Measurements from ENCODE around the gene AQP12A.

DNA sequence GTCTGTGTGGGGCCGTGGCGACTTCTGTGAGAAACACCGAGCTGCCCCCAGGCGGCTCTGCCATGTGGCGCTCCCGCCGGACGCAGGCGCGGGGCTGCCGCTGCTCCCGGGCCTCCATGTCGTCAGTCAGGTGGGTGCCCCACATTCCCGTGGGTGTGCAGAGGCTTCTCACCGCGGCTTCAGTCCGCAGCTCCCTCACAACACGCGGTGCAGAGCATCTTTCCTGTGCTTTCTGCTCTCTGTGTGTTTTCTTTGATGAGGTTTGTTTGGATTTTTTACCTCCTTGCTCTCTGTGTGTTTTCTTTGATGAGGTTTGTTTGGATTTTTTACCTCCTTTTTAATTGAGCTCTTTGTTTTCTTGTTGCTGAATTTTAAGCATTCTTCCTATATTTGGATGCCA lies 13.0 kb downstream of the AQP12A start:
- TF ChIP-seq, protein P1, sequence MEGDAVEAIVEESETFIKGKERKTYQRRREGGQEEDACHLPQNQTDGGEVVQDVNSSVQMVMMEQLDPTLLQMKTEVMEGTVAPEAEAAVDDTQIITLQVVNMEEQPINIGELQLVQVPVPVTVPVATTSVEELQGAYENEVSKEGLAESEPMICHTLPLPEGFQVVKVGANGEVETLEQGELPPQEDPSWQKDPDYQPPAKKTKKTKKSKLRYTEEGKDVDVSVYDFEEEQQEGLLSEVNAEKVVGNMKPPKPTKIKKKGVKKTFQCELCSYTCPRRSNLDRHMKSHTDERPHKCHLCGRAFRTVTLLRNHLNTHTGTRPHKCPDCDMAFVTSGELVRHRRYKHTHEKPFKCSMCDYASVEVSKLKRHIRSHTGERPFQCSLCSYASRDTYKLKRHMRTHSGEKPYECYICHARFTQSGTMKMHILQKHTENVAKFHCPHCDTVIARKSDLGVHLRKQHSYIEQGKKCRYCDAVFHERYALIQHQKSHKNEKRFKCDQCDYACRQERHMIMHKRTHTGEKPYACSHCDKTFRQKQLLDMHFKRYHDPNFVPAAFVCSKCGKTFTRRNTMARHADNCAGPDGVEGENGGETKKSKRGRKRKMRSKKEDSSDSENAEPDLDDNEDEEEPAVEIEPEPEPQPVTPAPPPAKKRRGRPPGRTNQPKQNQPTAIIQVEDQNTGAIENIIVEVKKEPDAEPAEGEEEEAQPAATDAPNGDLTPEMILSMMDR (IDR thresholded peaks at IDR 0.05), result no peak
- no peak for TF ChIP-seq ZFX (IDR thresholded peaks at IDR 0.05; ENCODE audit: borderline replicate concordance)
